T-cell (primary cell): ENCODE measurements around the gene PIP4K2C. TPM values are rescaled to one million over a fixed set of nuclear protein-coding genes. Genes with fewer than 3 reads are reported as not detected.
"Not testable (repeated sequence)": the region's sequence is repeated elsewhere in the genome, so short reads cannot be mapped to it uniquely, and the experiment has no call there.

Experiments
- ATAC-seq, 4 experiments: fragments of 200-7000 bp in 3 of 4; fragments of 150-1000 bp in 1 of 4; cut with Tn5 transposase; replicated peaks in 1 of 4; 1 replicate in 3 of 4; 2 replicates in 1 of 4; pipeline ENCODE4 v1.10.0; 2021; ENCODE audit warnings: moderate library complexity in 3 of 4, mild to moderate bottlenecking in 2 of 4, moderate number of reproducible peaks in 1 of 4
- CTCF ChIA-PET, 2 donors: fragments of 300-600 bp; sonication (Branson Sonifier 250); formaldehyde crosslinking; loops; one replicate each; lab custom pipeline; 2022; ENCODE audit warnings: antibody characterized with exemption in 2 of 2; lab: Charles Lee
- POLR2A ChIA-PET, 2 donors: fragments of 300-600 bp; sonication (Branson Sonifier 250); formaldehyde crosslinking; loops; one replicate each; lab custom pipeline; 2022; ENCODE audit warnings: antibody characterized with exemption in 2 of 2; lab: Charles Lee
- DNase-seq, 35 experiments: peaks; one replicate each; pipeline versions ENCODE4 v3.0.0 to v3.0.0-alpha.2; 2013 to 2023
- H3K27ac ChIP-seq: one replicate; pipeline ENCODE4 v1.5.1; 2013; ENCODE audit warnings: low read length
- H3K27me3 ChIP-seq, 2 experiments: replicated peaks in 1 of 2; 1 replicate in 1 of 2; 2 replicates in 1 of 2; pipeline versions ENCODE4 v1.6.1 to v1.7.0; 2013; ENCODE audit warnings: low read length in 1 of 2, mixed read lengths in 1 of 2; ENCODE audit not compliant: control insufficient read depth in 2 of 2, insufficient read depth in 2 of 2; ENCODE audit errors: extremely low read depth in 1 of 2
- H3K36me3 ChIP-seq, 2 donors: 1 replicate in 1 of 2; 2 replicates in 1 of 2; pipeline versions ENCODE4 v1.6.1 to v1.7.0; 2013; ENCODE audit warnings: low read length in 1 of 2; ENCODE audit not compliant: control insufficient read depth in 2 of 2, insufficient read depth in 1 of 2; ENCODE audit errors: extremely low read depth in 1 of 2
- H3K4me1 ChIP-seq, 2 experiments: 1 replicate in 1 of 2; 2 replicates in 1 of 2; pipeline versions ENCODE4 v1.6.1 to v1.7.0; 2013; ENCODE audit warnings: low read length in 2 of 2, mixed read lengths in 1 of 2; ENCODE audit not compliant: insufficient read depth in 2 of 2, control insufficient read depth in 1 of 2; ENCODE audit errors: extremely low read depth in 1 of 2
- H3K4me3 ChIP-seq, 2 donors: 1 replicate in 1 of 2; 2 replicates in 1 of 2; pipeline versions ENCODE4 v1.5.1 to v1.7.0; 2013; ENCODE audit warnings: mild to moderate bottlenecking in 2 of 2, low read length in 1 of 2, moderate library complexity in 1 of 2; ENCODE audit not compliant: control insufficient read depth in 1 of 2; ENCODE audit errors: extremely low read depth in 1 of 2
- H3K9me3 ChIP-seq: 2 replicates; pipeline ENCODE4 v1.7.0; 2013
- H3K27ac Mint-ChIP-seq, 2 donors: one replicate each; pipeline ENCODE4 v1.8.0; 2020 to 2021; ENCODE audit warnings: mild to moderate bottlenecking in 2 of 2, mixed read lengths in 2 of 2
- H3K27me3 Mint-ChIP-seq, 2 donors: one replicate each; pipeline ENCODE4 v1.8.0; 2021 to 2022; ENCODE audit warnings: mixed read lengths in 2 of 2
- H3K36me3 Mint-ChIP-seq: one replicate; pipeline ENCODE4 v1.8.0; 2021; ENCODE audit warnings: mixed read lengths
- H3K4me1 Mint-ChIP-seq, 3 donors: one replicate each; pipeline ENCODE4 v1.8.0; 2020 to 2022; ENCODE audit warnings: mixed read lengths in 3 of 3, mild to moderate bottlenecking in 1 of 3
- H3K4me3 Mint-ChIP-seq, 3 donors: one replicate each; pipeline ENCODE4 v1.8.0; 2020 to 2022; ENCODE audit warnings: mild to moderate bottlenecking in 3 of 3, mixed read lengths in 3 of 3, moderate library complexity in 3 of 3
- H3K9me3 Mint-ChIP-seq, 3 donors: one replicate each; pipeline ENCODE4 v1.8.0; 2020 to 2022; ENCODE audit warnings: mixed read lengths in 3 of 3
- WGBS: methylation state at CpG from one replicate; pipeline ENCODE4 v1.1.5; 2013; ENCODE audit warnings: missing lambda C conversion rate; ENCODE audit not compliant: insufficient coverage; 5-methylcytosine and 5-hydroxymethylcytosine counted together
- total RNA-seq, 35 experiments: library from RNA in 6 of 35; stranded (reverse) in 6 of 35; fragments of 120-200 nt in 1 of 35; gene quantifications; one replicate each; pipeline versions ENCODE4 v1.2.1 to v1.2.4 and lab custom pipeline; 2013 to 2026

PIP4K2C gene
- total RNA-seq, 5 donors from 2014 or later (not counting 1 experiment from before 2014, with no cell fraction given) = 21.7 to 30.9 (median 27.9) TPM

- no peaks in the 10 kb centered on the region for H3K9me3 Mint-ChIP-seq
- H3K27me3 Mint-ChIP-seq = peaks cover 13 to 21% of the 10 kb centered on the region in 2 donors
- no peaks in the 10 kb centered on the region for H3K36me3 Mint-ChIP-seq
- Histone ChIP-seq H3K27ac (no peak overlapping the region), H3K4me3 (no peak overlapping the region), H3K4me1 (no peaks in the 10 kb centered on the region), H3K9me3 (no peaks in the 10 kb centered on the region), H3K27me3 (peaks cover 0 to 24% of the 10 kb centered on the region in 2 experiments), H3K36me3 (no peaks in the 10 kb centered on the region)
- ChIA-PET POLR2A (no interaction called here), CTCF (interaction anchor here in 1 of 2 donors (0.6 kb wide), 1 partner anchor 45 kb away, joined by 3 read pairs; no protein-coding TSS in a partner anchor)
- ATAC-seq (no peak), DNase-seq (no peak)
- no peak overlapping the region for H3K4me3 Mint-ChIP-seq
- no peak overlapping the region for H3K27ac Mint-ChIP-seq
- H3K4me1 Mint-ChIP-seq = no peaks in the 10 kb centered on the region
- 82% methylated on average over 5 of the region's 7 CpGs for WGBS
These were observed 49.4 kb downstream of the PIP4K2C start for GRCh38 chr12:57640175-57641042.

- CTCF ChIA-PET = interaction anchor here (0.6 to 0.7 kb wide), 2 partner anchors 9 to 33 kb away, joined by 3 read pairs; partner anchors contain the start of gene B4GALNT1 (in 1 of the 2)
- no peak overlapping the region for H3K27ac ChIP-seq
- Mint-ChIP-seq H3K36me3 (no peaks in the 10 kb centered on the region), H3K9me3 (peaks cover 0 to 4% (median 2%) of the 10 kb centered on the region in 3 donors), H3K4me1 (no peaks in the 10 kb centered on the region), H3K27ac (no peak overlapping the region), H3K4me3 (no peak overlapping the region), H3K27me3 (peaks cover 13 to 21% of the 10 kb centered on the region in 2 donors)
- H3K36me3 ChIP-seq = no peaks in the 10 kb centered on the region
- WGBS = 30% methylated on average over 2 of the region's 5 CpGs
- no peaks in the 10 kb centered on the region for H3K9me3 ChIP-seq
- no peaks in the 10 kb centered on the region for H3K4me1 ChIP-seq
- no peak overlapping the region for H3K4me3 ChIP-seq
- POLR2A ChIA-PET = no interaction called here
- DNase-seq = no peak
- peaks cover 0 to 16% of the 10 kb centered on the region in 2 experiments for H3K27me3 ChIP-seq
- ATAC-seq = no peak
These were observed 50.9 kb downstream of the PIP4K2C start for GRCh38 chr12:57641699-57642442.

- H3K4me1 ChIP-seq, DNase-seq, H3K27ac ChIP-seq, H3K27me3 ChIP-seq, H3K4me3 Mint-ChIP-seq, H3K27ac Mint-ChIP-seq, H3K9me3 ChIP-seq, ATAC-seq, H3K36me3 Mint-ChIP-seq, H3K4me3 ChIP-seq, H3K27me3 Mint-ChIP-seq, H3K9me3 Mint-ChIP-seq, POLR2A ChIA-PET, H3K4me1 Mint-ChIP-seq, H3K36me3 ChIP-seq: not testable (repeated sequence)
- CTCF ChIA-PET = interaction anchor here in 1 of 2 donors (0.7 kb wide), 1 partner anchor 11 kb away, joined by 4 read pairs; no protein-coding TSS in a partner anchor
- no CpG with 5 or more reads among the region's 13 CpGs for WGBS
These were observed 55.1 kb downstream of the PIP4K2C start for GRCh38 chr12:57645990-57646658.

DNA sequence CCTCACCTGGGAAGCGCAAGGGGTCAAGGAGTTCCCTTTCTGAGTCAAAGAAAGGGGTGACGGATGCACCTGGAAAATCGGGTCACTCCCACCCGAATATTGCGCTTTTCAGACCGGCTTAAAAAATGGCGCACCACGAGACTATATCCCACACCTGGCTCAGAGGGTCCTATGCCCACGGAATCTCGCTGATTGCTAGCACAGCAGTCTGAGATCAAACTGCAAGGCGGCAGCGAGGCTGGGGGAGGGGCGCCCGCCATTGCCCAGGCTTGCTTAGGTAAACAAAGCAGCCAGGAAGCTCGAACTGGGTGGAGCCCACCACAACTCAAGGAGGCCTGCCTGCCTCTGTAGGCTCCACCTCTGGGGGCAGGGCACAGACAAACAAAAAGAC, 55.7 kb downstream of the PIP4K2C start:
- H3K27ac Mint-ChIP-seq, H3K4me3 ChIP-seq, H3K27me3 Mint-ChIP-seq, H3K9me3 ChIP-seq, ATAC-seq, DNase-seq, H3K4me3 Mint-ChIP-seq, H3K4me1 ChIP-seq, H3K36me3 ChIP-seq, H3K9me3 Mint-ChIP-seq, H3K27ac ChIP-seq, H3K27me3 ChIP-seq, H3K4me1 Mint-ChIP-seq, H3K36me3 Mint-ChIP-seq, POLR2A ChIA-PET: not testable (repeated sequence)
- WGBS = no CpG with 5 or more reads among the region's 15 CpGs
- CTCF ChIA-PET = interaction anchor here in 1 of 2 donors (0.7 kb wide), 1 partner anchor 10 kb away, joined by 4 read pairs; no protein-coding TSS in a partner anchor

Other genes starting within 250 kb of the PIP4K2C start
- 100 to 1,000 TPM in 2 of 5 donors, 10 to 100 TPM in 3; 88.3 to 122 (median 94.7) TPM for gene R3HDM2, start 160.1 kb upstream of the PIP4K2C start, total RNA-seq
- under 1 TPM in 3 of 5 donors, not detected in 2; 0.13 to 0.23 (median 0.18) TPM for gene INHBC, start 156.4 kb upstream of the PIP4K2C start, total RNA-seq
- gene INHBE, start 135.9 kb upstream of the PIP4K2C start, total RNA-seq = under 1 TPM in 3 of 5 donors, not detected in 2; 0.09 to 0.13 (median 0.12) TPM
- 1 to 10 TPM in 2 of 5 donors, under 1 TPM in 3; 0.53 to 1.6 (median 0.82) TPM for gene GLI1, start 131.4 kb upstream of the PIP4K2C start, total RNA-seq
- 100 to 1,000 TPM; 198 to 413 (median 243) TPM for gene ARHGAP9, start 111.3 kb upstream of the PIP4K2C start, total RNA-seq
- 100 to 1,000 TPM; 167 to 350 (median 320) TPM for gene MARS1, start 103.1 kb upstream of the PIP4K2C start, total RNA-seq
- gene DDIT3, start 70.7 kb upstream of the PIP4K2C start, total RNA-seq = 10 to 100 TPM; 34.5 to 93.5 (median 40.7) TPM
- 100 to 1,000 TPM; 109 to 122 (median 114) TPM for gene MBD6, start 68.4 kb upstream of the PIP4K2C start, total RNA-seq
- 10 to 100 TPM; 60.1 to 81.9 (median 71.5) TPM for gene DCTN2, start 44.0 kb upstream of the PIP4K2C start, total RNA-seq
- gene KIF5A, start 41.1 kb upstream of the PIP4K2C start, total RNA-seq = 1 to 10 TPM in 2 of 5 donors, under 1 TPM in 3; 0.83 to 1.8 (median 0.92) TPM
- 10 to 100 TPM; 27.1 to 37.2 (median 30.4) TPM for gene DTX3, start 13.6 kb downstream of the PIP4K2C start, total RNA-seq
- 1 to 10 TPM in 1 of 5 donors, under 1 TPM in 4; 0.67 to 1.4 (median 0.84) TPM for gene ARHGEF25, start 20.2 kb downstream of the PIP4K2C start, total RNA-seq
- gene B4GALNT1, start 42.0 kb downstream of the PIP4K2C start, total RNA-seq = under 1 TPM in 3 of 5 donors, not detected in 2; 0.16 to 0.54 (median 0.26) TPM
- 100 to 1,000 TPM; 135 to 181 (median 164) TPM for gene OS9, start 102.9 kb downstream of the PIP4K2C start, total RNA-seq
- gene AGAP2, start 147.6 kb downstream of the PIP4K2C start, total RNA-seq = 10 to 100 TPM; 43.2 to 74.6 (median 66.4) TPM
- gene TSPAN31, start 153.8 kb downstream of the PIP4K2C start, total RNA-seq = 10 to 100 TPM; 12.8 to 25.6 (median 15.5) TPM
- 10 to 100 TPM; 24.1 to 53.9 (median 46.2) TPM for gene CDK4, start 161.1 kb downstream of the PIP4K2C start, total RNA-seq
- gene MARCHF9, start 163.9 kb downstream of the PIP4K2C start, total RNA-seq = 10 to 100 TPM; 45.4 to 72.9 (median 71.7) TPM
- 1 to 10 TPM in 3 of 5 donors, under 1 TPM in 2; 0.76 to 2.1 (median 1.2) TPM for gene CYP27B1, start 175.9 kb downstream of the PIP4K2C start, total RNA-seq
- 10 to 100 TPM; 10.3 to 17.4 (median 14.5) TPM for gene METTL1, start 180.9 kb downstream of the PIP4K2C start, total RNA-seq
- 1 to 10 TPM; 2.4 to 5.1 (median 3.4) TPM for gene EEF1AKMT3, start 181.4 kb downstream of the PIP4K2C start, total RNA-seq
- gene TSFM, start 191.6 kb downstream of the PIP4K2C start, total RNA-seq = 10 to 100 TPM; 15.5 to 21.5 (median 20.2) TPM
- gene AVIL, start 227.5 kb downstream of the PIP4K2C start, total RNA-seq = 10 to 100 TPM in 1 of 5 donors, 1 to 10 TPM in 4; 2.2 to 12.3 (median 8.9) TPM